SK-N-SH treated with all-trans-retinoic acid at 6 μM for 48 hours (cell line): ENCODE results near the gene ST3GAL3.

ENCODE experiments used
- ARNTL ChIP-seq: fragments of 450-650 bp; formaldehyde crosslinking; IDR thresholded peaks from 2 replicates; pipeline ENCODE4 v1.5.0; 2020; ENCODE audit warnings: low read depth, mild to moderate bottlenecking, moderate library complexity, borderline replicate concordance
- BACH2 ChIP-seq: fragments of 250-450 bp; sonication (Bioruptor Pico); IDR thresholded peaks from 2 replicates; pipeline ENCODE4 v1.9.0; 2021; ENCODE audit warnings: mild to moderate bottlenecking, borderline replicate concordance
- ISL1 ChIP-seq: fragments of 250-450 bp; sonication (Bioruptor Pico); IDR thresholded peaks from 2 replicates; pipeline ENCODE4 v2.1.2; 2022; ENCODE audit warnings: mild to moderate bottlenecking, moderate library complexity
- TCF4 ChIP-seq: fragments of 250-450 bp; sonication (Bioruptor Pico); IDR thresholded peaks from 2 replicates; pipeline ENCODE4 v1.8.0; 2021; ENCODE audit warnings: mild to moderate bottlenecking, moderate library complexity, borderline replicate concordance
- ZC3H10 ChIP-seq: fragments of 250-450 bp; sonication (Bioruptor Pico); IDR thresholded peaks from 2 replicates; pipeline ENCODE4 v1.5.1; 2021; ENCODE audit warnings: mild to moderate bottlenecking, moderate library complexity
- ZFP3 ChIP-seq: fragments of 250-450 bp; sonication (Bioruptor Pico); IDR thresholded peaks from 2 replicates; pipeline ENCODE4 v1.5.0; 2020; ENCODE audit warnings: mild to moderate bottlenecking, moderate library complexity
- ZFP30 ChIP-seq: fragments of 450-650 bp; formaldehyde crosslinking; IDR thresholded peaks from 2 replicates; pipeline ENCODE4 v1.5.0; 2022; ENCODE audit warnings: mild to moderate bottlenecking, moderate library complexity
- ZNF70 ChIP-seq: fragments of 450-650 bp; formaldehyde crosslinking; IDR thresholded peaks from 2 replicates; pipeline ENCODE4 v1.5.0; 2020; ENCODE audit warnings: mild to moderate bottlenecking, moderate library complexity
- TF ChIP-seq, protein P1 (sequence below): fragments of 250-450 bp; sonication (Bioruptor Pico); IDR thresholded peaks from 2 replicates; pipeline ENCODE4 v1.8.0; 2020; ENCODE audit warnings: mild to moderate bottlenecking, moderate library complexity, borderline replicate concordance
- TF ChIP-seq, protein P2 (sequence below): fragments of 250-450 bp; sonication (Bioruptor Pico); IDR thresholded peaks from 2 replicates; pipeline ENCODE4 v1.8.0; 2021; ENCODE audit warnings: low read depth, mild to moderate bottlenecking, moderate library complexity, borderline replicate concordance
- TF ChIP-seq, protein P3 (sequence below): fragments of 250-450 bp; sonication (Bioruptor Pico); IDR thresholded peaks from 2 replicates; pipeline ENCODE4 v1.5.0; 2020; ENCODE audit warnings: mild to moderate bottlenecking, moderate library complexity
- TF ChIP-seq, protein P4 (sequence below): fragments of 250-450 bp; sonication (Bioruptor Pico); IDR thresholded peaks from 2 replicates; pipeline ENCODE4 v1.5.1; 2020; ENCODE audit warnings: low read depth, mild to moderate bottlenecking, moderate library complexity

DNA sequence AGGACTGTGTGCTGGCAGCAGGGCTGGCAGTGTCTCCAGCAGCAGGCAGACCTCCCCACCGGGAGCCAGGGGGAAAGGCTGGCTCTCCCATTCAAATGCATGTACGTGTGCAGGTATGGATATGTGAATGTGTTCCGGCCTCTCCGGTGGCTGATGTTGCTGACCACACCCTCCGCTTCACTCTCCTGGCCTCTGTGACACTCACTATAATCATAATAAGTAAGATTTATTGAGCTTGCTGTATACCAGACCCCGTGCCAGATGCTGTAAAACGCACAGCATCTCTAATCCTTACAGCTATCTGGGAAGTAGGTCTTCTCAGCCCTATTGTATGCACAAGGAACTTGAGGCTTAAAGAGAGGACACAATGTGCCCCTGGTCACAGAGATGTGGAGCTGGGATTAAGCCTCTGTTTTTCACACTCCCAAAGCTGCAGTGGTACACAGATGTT lies 205.7 kb downstream of the ST3GAL3 start:
- TF ChIP-seq ISL1 (CRISPR knock-in tag) (no peak), ZNF70 (no peak), TCF4 (CRISPR knock-in tag) (no peak), ARNTL (CRISPR knock-in tag) (no peak), ZFP3 (no peak), ZC3H10 (no peak), BACH2 (CRISPR knock-in tag) (no peak), ZFP30 (CRISPR knock-in tag) (no peak)
- TF ChIP-seq, protein P1, sequence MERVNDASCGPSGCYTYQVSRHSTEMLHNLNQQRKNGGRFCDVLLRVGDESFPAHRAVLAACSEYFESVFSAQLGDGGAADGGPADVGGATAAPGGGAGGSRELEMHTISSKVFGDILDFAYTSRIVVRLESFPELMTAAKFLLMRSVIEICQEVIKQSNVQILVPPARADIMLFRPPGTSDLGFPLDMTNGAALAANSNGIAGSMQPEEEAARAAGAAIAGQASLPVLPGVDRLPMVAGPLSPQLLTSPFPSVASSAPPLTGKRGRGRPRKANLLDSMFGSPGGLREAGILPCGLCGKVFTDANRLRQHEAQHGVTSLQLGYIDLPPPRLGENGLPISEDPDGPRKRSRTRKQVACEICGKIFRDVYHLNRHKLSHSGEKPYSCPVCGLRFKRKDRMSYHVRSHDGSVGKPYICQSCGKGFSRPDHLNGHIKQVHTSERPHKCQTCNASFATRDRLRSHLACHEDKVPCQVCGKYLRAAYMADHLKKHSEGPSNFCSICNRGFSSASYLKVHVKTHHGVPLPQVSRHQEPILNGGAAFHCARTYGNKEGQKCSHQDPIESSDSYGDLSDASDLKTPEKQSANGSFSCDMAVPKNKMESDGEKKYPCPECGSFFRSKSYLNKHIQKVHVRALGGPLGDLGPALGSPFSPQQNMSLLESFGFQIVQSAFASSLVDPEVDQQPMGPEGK = no peak
- TF ChIP-seq, protein P2, sequence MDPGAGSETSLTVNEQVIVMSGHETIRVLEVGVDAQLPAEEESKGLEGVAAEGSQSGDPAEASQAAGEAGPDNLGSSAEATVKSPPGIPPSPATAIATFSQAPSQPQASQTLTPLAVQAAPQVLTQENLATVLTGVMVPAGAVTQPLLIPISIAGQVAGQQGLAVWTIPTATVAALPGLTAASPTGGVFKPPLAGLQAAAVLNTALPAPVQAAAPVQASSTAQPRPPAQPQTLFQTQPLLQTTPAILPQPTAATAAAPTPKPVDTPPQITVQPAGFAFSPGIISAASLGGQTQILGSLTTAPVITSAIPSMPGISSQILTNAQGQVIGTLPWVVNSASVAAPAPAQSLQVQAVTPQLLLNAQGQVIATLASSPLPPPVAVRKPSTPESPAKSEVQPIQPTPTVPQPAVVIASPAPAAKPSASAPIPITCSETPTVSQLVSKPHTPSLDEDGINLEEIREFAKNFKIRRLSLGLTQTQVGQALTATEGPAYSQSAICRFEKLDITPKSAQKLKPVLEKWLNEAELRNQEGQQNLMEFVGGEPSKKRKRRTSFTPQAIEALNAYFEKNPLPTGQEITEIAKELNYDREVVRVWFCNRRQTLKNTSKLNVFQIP (CRISPR knock-in tag) = no peak
- TF ChIP-seq, protein P3, sequence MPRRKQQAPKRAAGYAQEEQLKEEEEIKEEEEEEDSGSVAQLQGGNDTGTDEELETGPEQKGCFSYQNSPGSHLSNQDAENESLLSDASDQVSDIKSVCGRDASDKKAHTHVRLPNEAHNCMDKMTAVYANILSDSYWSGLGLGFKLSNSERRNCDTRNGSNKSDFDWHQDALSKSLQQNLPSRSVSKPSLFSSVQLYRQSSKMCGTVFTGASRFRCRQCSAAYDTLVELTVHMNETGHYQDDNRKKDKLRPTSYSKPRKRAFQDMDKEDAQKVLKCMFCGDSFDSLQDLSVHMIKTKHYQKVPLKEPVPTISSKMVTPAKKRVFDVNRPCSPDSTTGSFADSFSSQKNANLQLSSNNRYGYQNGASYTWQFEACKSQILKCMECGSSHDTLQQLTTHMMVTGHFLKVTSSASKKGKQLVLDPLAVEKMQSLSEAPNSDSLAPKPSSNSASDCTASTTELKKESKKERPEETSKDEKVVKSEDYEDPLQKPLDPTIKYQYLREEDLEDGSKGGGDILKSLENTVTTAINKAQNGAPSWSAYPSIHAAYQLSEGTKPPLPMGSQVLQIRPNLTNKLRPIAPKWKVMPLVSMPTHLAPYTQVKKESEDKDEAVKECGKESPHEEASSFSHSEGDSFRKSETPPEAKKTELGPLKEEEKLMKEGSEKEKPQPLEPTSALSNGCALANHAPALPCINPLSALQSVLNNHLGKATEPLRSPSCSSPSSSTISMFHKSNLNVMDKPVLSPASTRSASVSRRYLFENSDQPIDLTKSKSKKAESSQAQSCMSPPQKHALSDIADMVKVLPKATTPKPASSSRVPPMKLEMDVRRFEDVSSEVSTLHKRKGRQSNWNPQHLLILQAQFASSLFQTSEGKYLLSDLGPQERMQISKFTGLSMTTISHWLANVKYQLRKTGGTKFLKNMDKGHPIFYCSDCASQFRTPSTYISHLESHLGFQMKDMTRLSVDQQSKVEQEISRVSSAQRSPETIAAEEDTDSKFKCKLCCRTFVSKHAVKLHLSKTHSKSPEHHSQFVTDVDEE = no peak
- TF ChIP-seq, protein P4, sequence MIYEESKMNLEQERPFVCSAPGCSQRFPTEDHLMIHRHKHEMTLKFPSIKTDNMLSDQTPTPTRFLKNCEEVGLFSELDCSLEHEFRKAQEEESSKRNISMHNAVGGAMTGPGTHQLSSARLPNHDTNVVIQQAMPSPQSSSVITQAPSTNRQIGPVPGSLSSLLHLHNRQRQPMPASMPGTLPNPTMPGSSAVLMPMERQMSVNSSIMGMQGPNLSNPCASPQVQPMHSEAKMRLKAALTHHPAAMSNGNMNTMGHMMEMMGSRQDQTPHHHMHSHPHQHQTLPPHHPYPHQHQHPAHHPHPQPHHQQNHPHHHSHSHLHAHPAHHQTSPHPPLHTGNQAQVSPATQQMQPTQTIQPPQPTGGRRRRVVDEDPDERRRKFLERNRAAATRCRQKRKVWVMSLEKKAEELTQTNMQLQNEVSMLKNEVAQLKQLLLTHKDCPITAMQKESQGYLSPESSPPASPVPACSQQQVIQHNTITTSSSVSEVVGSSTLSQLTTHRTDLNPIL (CRISPR knock-in tag) = no peak
